ENCODE measurements around the gene PTPRN2. TPM values are rescaled to one million over a fixed set of nuclear protein-coding genes. Genes with fewer than 3 reads are reported as not detected.
A peak's percentile ranks its signal among the peaks of the same experiment; 100 is the strongest.
"Not testable (repeated sequence)": the region's sequence is repeated elsewhere in the genome, so short reads cannot be mapped to it uniquely, and the experiment has no call there.

Gene PTPRN2
- total RNA-seq, 1 donor from 2014 or later = 11.4 TPM

GRCh38 chr7:158430308-158431034 is 157.2 kb downstream of the PTPRN2 start:
- peaks cover 1% of the 10 kb centered on the region for H3K36me3 Mint-ChIP-seq (ENCODE audit: insufficient read depth)

GRCh38 chr7:158428837-158429753 is 158.5 kb downstream of the PTPRN2 start:
- Mint-ChIP-seq H3K4me1 (ENCODE audit: low read depth) (peaks cover 30% of the 10 kb centered on the region), H3K36me3 (ENCODE audit: insufficient read depth) (peaks cover 1% of the 10 kb centered on the region), H3K27ac (peak overlapping the region; percentile 31), H3K4me3 (ENCODE audit: low read depth) (no peak overlapping the region), H3K27me3 (no peaks in the 10 kb centered on the region), H3K9me3 (ENCODE audit: low read depth) (no peaks in the 10 kb centered on the region)
- TF ChIP-seq, protein P1, sequence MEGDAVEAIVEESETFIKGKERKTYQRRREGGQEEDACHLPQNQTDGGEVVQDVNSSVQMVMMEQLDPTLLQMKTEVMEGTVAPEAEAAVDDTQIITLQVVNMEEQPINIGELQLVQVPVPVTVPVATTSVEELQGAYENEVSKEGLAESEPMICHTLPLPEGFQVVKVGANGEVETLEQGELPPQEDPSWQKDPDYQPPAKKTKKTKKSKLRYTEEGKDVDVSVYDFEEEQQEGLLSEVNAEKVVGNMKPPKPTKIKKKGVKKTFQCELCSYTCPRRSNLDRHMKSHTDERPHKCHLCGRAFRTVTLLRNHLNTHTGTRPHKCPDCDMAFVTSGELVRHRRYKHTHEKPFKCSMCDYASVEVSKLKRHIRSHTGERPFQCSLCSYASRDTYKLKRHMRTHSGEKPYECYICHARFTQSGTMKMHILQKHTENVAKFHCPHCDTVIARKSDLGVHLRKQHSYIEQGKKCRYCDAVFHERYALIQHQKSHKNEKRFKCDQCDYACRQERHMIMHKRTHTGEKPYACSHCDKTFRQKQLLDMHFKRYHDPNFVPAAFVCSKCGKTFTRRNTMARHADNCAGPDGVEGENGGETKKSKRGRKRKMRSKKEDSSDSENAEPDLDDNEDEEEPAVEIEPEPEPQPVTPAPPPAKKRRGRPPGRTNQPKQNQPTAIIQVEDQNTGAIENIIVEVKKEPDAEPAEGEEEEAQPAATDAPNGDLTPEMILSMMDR (IDR thresholded peaks at IDR 0.05; ENCODE audit: unreplicated experiment) = no peak
- no peak for DNase-seq (ENCODE audit: low spot score, unreplicated experiment)

More at GRCh38 chr7:158430308-158431034, 157.2 kb downstream of the PTPRN2 start:
- no peak for DNase-seq (ENCODE audit: low spot score, unreplicated experiment)
- H3K4me3 Mint-ChIP-seq (ENCODE audit: low read depth) = no peak overlapping the region
- TF ChIP-seq, protein P1 (IDR thresholded peaks at IDR 0.05; ENCODE audit: unreplicated experiment) = no peak
- peaks cover under 1% of the 10 kb centered on the region for H3K9me3 Mint-ChIP-seq (ENCODE audit: low read depth)
- H3K4me1 Mint-ChIP-seq (ENCODE audit: low read depth) = peaks cover 37% of the 10 kb centered on the region
- peak overlapping the region; percentile 98 for H3K27ac Mint-ChIP-seq
- no peaks in the 10 kb centered on the region for H3K27me3 Mint-ChIP-seq

DNA sequence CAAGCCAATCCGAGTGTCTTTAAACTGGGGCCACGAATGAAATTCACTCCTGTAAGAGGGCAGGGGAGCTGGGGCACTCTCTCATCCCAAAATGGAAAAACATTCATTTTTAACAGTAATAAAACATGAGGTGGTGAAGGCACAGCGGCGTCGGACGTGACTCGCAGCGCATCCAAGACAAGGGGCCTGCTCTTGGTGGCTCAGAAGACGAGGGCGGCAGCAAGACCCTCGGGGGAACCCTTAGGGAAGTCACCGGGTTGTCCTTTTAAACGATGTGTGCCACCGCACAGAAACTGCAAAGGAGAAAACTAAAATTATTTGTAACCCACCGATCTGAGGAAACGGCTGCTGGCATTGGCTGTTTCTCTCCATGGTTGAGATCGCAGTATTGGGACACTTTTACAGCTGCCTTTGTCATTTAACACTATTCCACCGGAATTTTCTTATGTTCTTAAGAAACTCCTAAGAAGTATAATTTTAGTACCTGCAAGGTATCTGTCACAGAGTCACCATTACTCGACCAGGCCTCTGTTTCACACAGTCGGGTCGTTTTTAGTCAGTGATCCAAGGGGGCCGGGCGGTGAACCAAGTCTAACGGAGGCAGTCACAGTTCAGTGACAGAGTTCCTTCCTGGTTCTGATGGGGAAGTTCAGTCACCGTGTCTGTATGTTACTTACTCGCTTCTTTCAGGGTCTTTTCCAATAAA is 159.3 kb downstream of the PTPRN2 start:
- TF ChIP-seq, protein P1 (IDR thresholded peaks at IDR 0.05; ENCODE audit: unreplicated experiment) = no peak
- no peak overlapping the region for H3K27ac Mint-ChIP-seq
- H3K27me3 Mint-ChIP-seq = no peaks in the 10 kb centered on the region
- H3K9me3 Mint-ChIP-seq (ENCODE audit: low read depth) = peaks cover 4% of the 10 kb centered on the region
- peaks cover 2% of the 10 kb centered on the region for H3K36me3 Mint-ChIP-seq (ENCODE audit: insufficient read depth)
- DNase-seq (ENCODE audit: low spot score, unreplicated experiment) = no peak
- peaks cover 26% of the 10 kb centered on the region for H3K4me1 Mint-ChIP-seq (ENCODE audit: low read depth)
- H3K4me3 Mint-ChIP-seq (ENCODE audit: low read depth) = no peak overlapping the region

DNA sequence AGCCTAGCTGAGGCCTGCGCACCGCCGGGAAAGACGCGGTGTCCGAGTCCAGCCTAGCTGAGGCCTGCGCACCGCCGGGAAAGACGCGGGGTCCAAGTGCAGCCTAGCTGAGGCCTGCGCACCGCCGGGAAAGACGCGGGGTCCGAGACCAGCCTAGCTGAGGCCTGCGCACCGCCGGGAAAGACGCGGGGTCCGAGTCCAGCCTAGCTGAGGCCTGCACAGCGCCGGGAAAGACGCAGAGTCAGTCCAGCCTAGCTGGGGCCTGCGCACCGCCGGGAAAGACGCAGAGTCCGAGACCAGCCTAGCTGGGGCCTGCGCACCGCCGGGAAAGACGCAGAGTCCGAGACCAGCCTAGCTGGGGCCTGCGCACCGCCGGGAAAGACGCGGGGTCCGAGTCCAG is 161.9 kb downstream of the PTPRN2 start:
- not testable (repeated sequence) for DNase-seq (ENCODE audit: low spot score, unreplicated experiment); H3K9me3 Mint-ChIP-seq (ENCODE audit: low read depth); H3K27ac Mint-ChIP-seq; H3K4me3 Mint-ChIP-seq (ENCODE audit: low read depth); H3K27me3 Mint-ChIP-seq; H3K4me1 Mint-ChIP-seq (ENCODE audit: low read depth); H3K36me3 Mint-ChIP-seq (ENCODE audit: insufficient read depth)

DNA sequence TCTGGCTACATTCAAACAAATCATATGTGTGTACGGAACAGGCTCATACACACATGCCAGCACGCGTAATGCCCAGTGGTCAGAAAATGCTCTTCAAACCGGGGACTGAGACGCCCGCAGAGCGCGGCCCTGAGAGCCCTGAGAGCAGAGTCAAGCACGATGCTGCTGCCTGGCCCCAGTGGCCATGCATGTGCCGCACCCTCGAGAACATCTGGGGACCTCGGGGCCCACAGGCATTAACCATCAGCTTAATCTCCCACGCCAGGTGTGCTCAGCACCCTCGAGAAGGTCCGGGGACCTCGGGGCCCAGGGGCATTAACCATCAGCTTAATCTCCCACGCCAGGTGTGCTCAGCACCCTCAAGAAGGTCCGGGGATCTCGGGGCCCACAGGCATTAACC is 163.1 kb downstream of the PTPRN2 start:
- H3K36me3 Mint-ChIP-seq (ENCODE audit: insufficient read depth) = peaks cover 2% of the 10 kb centered on the region
- H3K27ac Mint-ChIP-seq = no peak overlapping the region
- no peak for DNase-seq (ENCODE audit: low spot score, unreplicated experiment)
- TF ChIP-seq, protein P1 (IDR thresholded peaks at IDR 0.05; ENCODE audit: unreplicated experiment) = no peak
- H3K4me1 Mint-ChIP-seq (ENCODE audit: low read depth) = no peaks in the 10 kb centered on the region
- H3K9me3 Mint-ChIP-seq (ENCODE audit: low read depth) = peaks cover 4% of the 10 kb centered on the region
- H3K4me3 Mint-ChIP-seq (ENCODE audit: low read depth) = no peak overlapping the region
- no peaks in the 10 kb centered on the region for H3K27me3 Mint-ChIP-seq
